ENCODE data around the gene AGMO. TPM values are rescaled to one million over a fixed set of nuclear protein-coding genes. Genes with fewer than 3 reads are reported as not detected.

Gene AGMO
- polyA plus RNA-seq (2012; ENCODE audit: insufficient read depth, insufficient read length), result not detected

DNA sequence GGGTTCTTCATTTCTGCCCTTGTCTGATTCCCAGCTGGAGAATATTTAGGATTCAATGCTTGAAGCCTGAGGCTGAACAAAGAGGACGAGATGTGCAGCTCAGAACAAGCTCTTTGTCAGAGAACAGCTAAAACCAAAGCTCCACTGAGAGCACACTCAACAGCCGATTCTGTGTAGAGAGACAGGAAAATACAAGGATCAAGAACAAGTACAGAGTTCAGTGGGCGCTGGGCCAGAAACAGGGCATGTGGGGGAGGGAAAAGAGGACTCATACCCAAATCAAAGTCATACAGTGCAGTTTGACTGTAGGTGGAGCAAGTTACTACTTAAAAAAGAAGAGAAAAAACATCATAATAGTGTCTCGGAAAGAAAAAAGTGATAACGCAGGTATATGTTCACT, at the start of gene AGMO:
Gene AGMO (minus strand): TSS at position 181 of the 400 bp plus-strand sequence.
- no peak for DNase-seq (ENCODE audit: low read depth, low spot score)
- H3K4me3 ChIP-seq (ENCODE audit: low read length), result no peak within 1 kb of the TSS

DNA sequence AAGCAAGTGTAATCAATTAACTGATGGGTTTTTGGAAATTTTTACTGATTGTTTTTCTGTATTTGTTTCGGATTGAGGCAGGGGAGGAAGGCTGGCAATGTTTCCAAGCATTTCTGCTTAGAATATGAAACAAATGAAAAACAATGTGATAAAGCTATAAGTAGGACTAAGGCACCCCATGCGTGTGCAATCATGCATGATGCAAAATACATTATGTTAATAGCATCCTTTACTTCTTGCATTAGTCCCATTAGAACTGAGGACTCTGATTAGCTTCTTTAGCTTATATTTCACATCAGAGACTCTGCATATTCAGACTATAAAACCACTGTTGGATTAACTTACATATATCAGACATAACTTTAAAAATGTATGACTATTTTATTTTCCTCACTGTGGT, 48.7 kb upstream of the AGMO start:
- no peak for DNase-seq (ENCODE audit: low read depth, low spot score)
- H3K4me3 ChIP-seq (ENCODE audit: low read length), result no peak overlapping the region

GRCh38 chr7:15609287-15609686, 47.5 kb upstream of the AGMO start:
- H3K4me3 ChIP-seq (ENCODE audit: low read length), result no peak overlapping the region
- no peak for DNase-seq (ENCODE audit: low read depth, low spot score)

DNA sequence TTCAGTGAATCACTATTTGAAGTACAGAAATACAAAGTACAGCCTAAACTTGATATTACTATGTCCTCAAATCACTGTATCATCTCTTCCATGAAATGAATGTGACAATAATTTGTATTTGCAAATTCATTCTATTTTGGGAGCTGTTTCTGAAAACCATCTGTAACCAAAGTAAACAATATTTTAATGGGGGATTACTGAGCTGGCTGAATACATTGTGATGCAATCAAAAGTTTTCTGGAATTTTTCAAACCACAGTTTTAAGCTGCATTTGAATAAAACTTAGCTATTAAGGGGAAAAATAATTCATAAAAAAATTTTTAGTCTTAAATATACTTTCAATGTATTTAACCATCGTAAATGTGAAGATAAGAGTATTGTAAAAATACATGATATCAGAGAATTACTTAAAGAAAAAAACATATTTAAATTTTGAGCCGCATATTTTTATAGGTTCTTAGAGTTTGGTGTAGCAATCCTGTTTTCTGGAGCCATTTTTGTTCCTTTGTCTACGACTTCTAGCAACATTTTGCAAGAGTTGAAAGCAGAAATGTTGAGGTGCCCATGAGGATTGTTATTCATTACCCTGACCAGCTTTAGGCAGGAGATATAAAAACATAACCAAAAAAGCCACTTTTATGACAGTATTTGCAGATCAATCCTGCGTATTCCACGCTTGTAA, 45.9 kb upstream of the AGMO start:
- H3K4me3 ChIP-seq (ENCODE audit: low read length), result no peak overlapping the region
- no peak for DNase-seq (ENCODE audit: low read depth, low spot score)

DNA sequence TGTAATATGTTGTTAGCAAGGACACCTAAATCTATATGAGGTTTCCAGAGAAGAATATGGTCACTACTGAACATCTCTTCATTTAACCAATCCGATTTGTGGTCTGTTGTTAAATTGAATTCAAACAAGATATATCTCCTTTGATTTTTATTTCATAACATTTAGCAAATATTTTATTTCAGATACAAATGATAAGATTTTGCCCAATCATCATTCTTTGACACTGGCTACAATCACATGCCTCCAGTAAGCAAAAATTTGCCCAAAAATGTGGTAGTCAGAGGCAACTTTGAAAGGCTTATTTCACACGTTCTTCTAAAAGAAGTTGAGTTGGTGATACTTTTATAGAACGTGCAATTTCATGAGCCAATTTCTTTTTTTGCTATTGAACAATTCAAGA, 44.7 kb upstream of the AGMO start:
- no peak overlapping the region for H3K4me3 ChIP-seq (ENCODE audit: low read length)

DNA sequence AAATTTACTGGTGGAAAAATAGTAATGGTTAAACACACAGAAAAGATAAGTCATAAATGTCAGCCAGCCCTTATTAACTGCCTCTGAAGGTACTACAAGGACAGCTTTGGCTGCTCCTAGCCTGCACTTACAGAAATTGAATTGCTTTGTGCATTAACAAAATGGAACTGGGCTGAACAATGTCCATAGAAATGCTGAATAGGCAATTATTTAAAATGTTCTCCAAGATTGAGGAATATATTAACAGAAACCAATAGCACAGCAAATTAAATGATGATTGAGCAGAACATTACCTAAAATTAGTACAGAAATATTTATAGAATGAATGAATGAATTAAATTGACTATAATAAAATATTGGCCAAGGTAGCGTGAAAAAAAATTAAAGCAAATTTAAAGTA, 42.4 kb upstream of the AGMO start:
- DNase-seq (ENCODE audit: low read depth, low spot score), result no peak
- H3K4me3 ChIP-seq (ENCODE audit: low read length), result no peak overlapping the region

More for the DNA sequence above, 44.7 kb upstream of the AGMO start:
- no peak for DNase-seq (ENCODE audit: low read depth, low spot score)

GRCh38 chr7:15603124-15603523, 41.3 kb upstream of the AGMO start:
- H3K4me3 ChIP-seq (ENCODE audit: low read length), result no peak overlapping the region
- DNase-seq (ENCODE audit: low read depth, low spot score), result no peak

GRCh38 chr7:15602236-15602635, 40.4 kb upstream of the AGMO start:
- no peak for DNase-seq (ENCODE audit: low read depth, low spot score)
- no peak overlapping the region for H3K4me3 ChIP-seq (ENCODE audit: low read length)

GRCh38 chr7:15601175-15601574, 39.4 kb upstream of the AGMO start:
- no peak overlapping the region for H3K4me3 ChIP-seq (ENCODE audit: low read length)
- no peak for DNase-seq (ENCODE audit: low read depth, low spot score)

DNA sequence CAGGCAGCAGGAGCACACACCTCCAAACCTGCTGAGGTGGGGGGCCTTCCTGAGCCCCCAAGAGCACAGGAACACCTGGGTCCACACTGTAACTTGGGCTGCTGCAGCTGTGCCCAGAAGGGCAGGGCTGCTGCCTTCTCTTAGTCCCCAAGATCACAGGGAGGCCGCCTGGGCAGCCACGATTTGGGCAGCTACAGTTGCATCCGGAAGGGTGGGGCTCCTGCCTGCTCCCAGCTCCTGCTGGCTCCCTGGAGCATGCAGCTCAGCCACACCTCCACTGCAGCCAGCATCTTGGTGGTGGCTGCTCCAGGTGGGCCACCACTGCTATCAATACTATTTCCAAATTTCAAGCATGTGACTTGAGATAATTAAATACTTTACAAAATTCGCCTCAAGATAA, 38.5 kb upstream of the AGMO start:
- no peak overlapping the region for H3K4me3 ChIP-seq (ENCODE audit: low read length)
- no peak for DNase-seq (ENCODE audit: low read depth, low spot score)

DNA sequence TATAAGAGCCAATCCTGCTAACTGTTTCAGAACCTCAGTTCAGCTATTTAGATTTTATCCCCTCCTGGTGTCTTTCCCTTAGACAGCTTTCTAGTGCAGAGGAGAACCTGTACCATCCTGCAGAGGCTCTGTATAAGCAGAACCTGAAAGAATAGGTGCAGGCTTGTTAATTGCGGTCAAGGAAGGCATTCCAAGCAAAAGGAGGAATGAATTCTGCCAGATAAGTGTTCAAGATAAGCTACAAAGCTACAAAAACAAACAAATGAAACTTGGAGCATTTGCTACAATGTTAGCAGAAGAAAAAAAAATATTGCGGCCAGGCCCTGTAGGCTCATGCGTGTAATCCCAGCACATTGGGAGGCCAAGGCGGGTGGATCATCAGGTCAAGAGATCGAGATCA, 32.6 kb upstream of the AGMO start:
- no peak overlapping the region for H3K4me3 ChIP-seq (ENCODE audit: low read length)
- DNase-seq (ENCODE audit: low read depth, low spot score), result no peak

DNA sequence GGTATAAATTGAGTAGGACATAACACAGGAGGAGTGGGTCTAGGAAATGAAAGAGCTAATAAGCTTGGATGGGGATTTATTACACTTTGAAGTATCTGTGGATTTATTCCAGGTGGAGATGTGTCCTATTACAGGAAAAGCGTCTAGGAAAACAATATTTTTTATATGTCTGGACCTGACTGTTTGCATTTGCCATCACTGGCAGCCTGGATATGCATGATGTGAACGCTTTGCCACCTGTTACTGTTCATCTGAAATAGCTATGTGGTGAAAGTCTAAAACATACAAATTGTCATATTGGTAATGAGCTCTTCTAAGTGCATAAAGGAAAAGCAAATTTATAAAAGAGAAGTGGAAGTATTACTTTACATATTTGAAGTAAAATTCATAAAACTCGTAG, 31.6 kb upstream of the AGMO start:
- no peak overlapping the region for H3K4me3 ChIP-seq (ENCODE audit: low read length)
- DNase-seq (ENCODE audit: low read depth, low spot score), result no peak

DNA sequence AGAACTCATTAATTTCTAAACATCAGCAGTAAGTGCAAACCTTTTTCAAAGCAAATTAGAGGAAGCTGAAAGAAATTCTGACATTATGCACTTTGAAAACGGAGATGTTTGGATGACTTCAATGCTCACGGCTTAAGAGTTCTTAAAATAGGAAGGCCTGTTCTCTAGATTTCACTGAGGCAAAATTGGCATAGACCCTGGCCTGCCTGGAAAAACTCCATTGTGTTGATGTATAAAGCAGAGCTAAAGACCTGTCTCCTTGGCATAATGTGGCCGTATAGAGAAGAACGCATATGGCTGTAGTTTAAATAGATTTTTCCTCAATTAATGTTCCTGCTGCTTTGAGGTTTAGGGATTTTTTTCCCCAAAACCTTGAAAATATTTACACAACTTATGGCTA, 24.5 kb upstream of the AGMO start:
- DNase-seq (ENCODE audit: low read depth, low spot score), result no peak
- no peak overlapping the region for H3K4me3 ChIP-seq (ENCODE audit: low read length)

DNA sequence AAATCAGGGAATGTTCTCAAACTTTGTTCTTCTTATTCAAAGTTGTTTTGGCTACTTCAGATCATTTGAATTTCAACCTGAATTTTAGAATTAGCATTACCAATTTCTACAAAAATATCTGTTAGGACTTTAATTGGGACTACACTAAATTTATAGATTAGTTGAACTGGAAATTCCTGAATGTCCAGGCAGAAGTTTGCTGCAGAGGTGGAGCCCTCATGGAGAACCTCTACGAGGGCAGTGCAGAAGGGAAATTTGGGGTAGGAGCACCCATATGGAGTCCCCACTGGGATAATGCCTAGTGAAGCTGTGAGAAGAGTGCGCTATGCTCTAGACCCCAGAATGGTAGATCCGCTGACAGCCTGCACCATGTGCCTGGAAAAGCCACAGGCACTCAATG, 22.8 kb upstream of the AGMO start:
- no peak overlapping the region for H3K4me3 ChIP-seq (ENCODE audit: low read length)
- DNase-seq (ENCODE audit: low read depth, low spot score), result no peak

DNA sequence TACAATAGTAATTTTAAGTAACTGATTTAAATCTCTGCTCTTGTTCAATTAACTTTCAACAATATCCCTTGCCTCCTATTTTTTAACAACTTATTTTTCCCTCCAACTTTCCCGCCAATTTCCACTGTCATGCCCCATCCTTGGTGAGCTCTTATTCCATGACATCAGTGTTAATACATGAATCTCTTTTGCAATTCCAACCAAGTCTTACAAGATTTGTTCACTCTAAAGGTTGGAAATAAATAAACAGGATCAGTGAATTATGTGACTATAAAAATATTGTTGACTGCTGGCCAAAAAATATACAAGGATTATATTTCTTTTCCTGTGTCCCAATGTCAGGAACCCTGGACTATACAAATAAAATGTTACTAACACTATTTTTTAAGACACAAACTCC, 21.0 kb upstream of the AGMO start:
- no peak for DNase-seq (ENCODE audit: low read depth, low spot score)
- H3K4me3 ChIP-seq (ENCODE audit: low read length), result no peak overlapping the region

DNA sequence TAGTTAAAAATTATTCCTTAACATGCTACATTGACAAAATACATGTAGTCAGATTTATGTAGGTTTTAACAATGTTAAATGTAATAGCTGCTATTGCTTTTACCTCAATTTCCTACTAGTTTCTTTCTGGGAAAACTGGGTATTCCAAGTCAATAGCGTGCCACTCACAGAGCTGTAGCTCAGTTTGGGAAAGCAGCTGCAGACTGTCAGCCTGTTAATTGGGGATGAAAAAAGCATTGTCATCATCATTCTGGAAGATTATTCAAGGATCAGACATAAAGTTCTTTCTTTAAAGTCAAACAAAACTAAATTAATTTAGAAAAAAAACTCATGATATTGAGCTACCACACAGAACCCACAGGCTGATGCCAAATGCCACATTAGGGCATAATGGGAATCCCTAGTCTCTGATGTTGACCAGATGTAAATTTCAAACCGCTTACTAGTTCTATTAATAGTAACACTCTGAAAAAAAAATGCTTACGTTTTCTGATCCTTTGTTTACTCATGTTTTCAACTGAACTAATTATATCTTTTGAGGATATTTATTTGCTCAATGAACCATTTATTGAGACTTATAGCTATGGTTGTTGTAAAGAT, 19.6 kb upstream of the AGMO start:
- DNase-seq (ENCODE audit: low read depth, low spot score), result no peak
- H3K4me3 ChIP-seq (ENCODE audit: low read length), result no peak overlapping the region

- DNase-seq (ENCODE audit: low read depth, low spot score), result no peak
- H3K4me3 ChIP-seq (ENCODE audit: low read length), result no peak overlapping the region
Observed at GRCh38 chr7:15580604-15581351, 19.0 kb upstream of the AGMO start.

DNA sequence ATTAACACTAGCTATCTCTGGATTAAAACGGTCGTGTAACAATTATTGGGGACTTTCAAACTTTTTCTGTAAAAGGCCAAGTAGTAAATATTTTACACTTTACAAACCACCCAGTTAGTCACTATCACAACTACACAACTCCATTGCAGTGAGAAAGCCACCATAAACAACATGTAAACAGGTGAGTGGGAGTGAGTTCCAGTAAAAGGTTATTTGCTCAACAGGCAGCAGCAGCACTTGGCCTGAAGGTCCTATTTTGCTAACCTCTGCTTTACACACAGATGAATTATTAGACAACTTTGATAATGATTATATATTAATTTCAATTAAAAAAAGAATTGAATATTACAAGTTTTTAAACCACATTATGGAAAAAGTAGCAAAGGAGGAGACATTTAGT, 15.8 kb upstream of the AGMO start:
- no peak for DNase-seq (ENCODE audit: low read depth, low spot score)
- H3K4me3 ChIP-seq (ENCODE audit: low read length), result no peak overlapping the region

DNA sequence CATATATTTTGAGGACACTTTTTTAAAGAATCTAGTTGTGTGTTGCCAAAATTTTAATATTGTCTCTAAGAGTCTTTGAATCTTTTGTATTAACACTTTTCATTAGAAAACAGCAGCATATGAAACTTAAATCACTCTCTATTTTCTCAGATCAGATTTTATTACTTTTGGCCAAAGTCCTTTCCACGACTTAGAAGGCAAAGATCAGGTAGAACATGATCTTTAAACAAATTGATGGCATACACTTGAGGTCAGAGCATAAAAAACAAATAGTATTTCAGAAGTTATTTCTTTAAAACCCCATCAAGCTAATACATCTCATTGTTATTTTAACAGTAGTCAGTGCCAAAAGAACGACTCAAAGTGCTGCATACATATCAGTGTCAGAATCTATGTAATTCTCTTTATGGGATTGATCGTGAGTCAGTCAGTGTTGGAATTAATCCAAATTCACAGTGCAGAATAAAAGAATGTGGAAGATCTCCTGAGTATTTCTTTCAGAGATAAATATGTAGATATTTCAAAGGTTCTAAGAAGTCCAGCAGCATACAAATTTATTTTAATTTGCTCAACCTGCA, 9.6 kb upstream of the AGMO start:
- DNase-seq (ENCODE audit: low read depth, low spot score), result no peak
- H3K4me3 ChIP-seq (ENCODE audit: low read length), result no peak overlapping the region

GRCh38 chr7:15567652-15568051, 5.8 kb upstream of the AGMO start:
- DNase-seq (ENCODE audit: low read depth, low spot score), result no peak
- H3K4me3 ChIP-seq (ENCODE audit: low read length), result no peak overlapping the region
